DND-41 (cell line): ENCODE data around the gene CTIF.
"Not testable (repeated sequence)": the region's sequence is repeated elsewhere in the genome, so short reads cannot be mapped to it uniquely, and the experiment has no call there.

Experiments
- EZH2 ChIP-seq: IDR thresholded peaks from 3 replicates; pipeline ENCODE4 v1.6.1; 2012; ENCODE audit warnings: borderline replicate concordance, low read depth, mild to moderate bottlenecking, moderate library complexity, low read length, inconsistent platforms; ENCODE audit not compliant: severe bottlenecking
- TF ChIP-seq, protein P1 (sequence below): IDR thresholded peaks from 2 replicates; pipeline ENCODE4 v1.5.1; 2012; ENCODE audit warnings: borderline replicate concordance, low read length, moderate library complexity, mild to moderate bottlenecking; ENCODE audit not compliant: poor library complexity, severe bottlenecking; ENCODE audit errors: extremely low read depth

DNA sequence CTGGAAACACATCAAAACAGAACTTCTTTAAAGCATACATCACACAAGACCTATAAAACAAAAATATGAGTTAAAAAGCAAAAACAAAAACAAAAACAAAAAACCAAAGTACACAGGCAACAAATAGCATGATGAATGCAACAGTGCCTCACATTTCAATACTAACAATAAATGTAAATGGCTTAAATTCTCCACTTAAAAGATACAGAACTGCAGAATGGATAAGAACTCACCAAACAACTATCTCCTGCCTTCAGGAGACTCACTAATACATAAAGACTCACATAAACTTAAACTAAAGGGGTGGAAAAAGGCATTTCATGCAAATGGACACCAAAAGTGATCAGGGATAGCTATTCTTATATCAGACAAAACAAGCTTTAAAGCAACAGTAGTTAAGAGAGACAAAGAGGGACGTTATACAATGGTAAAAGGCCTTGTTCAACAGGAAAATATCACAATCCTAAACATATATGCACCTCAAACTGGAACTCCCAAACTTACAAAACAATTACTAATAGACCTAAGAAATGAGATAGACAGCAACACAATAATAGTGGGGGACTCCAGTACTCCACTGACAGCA, 31.8 kb upstream of the CTIF start:
- TF ChIP-seq EZH2 = not testable (repeated sequence)
- TF ChIP-seq, protein P1, sequence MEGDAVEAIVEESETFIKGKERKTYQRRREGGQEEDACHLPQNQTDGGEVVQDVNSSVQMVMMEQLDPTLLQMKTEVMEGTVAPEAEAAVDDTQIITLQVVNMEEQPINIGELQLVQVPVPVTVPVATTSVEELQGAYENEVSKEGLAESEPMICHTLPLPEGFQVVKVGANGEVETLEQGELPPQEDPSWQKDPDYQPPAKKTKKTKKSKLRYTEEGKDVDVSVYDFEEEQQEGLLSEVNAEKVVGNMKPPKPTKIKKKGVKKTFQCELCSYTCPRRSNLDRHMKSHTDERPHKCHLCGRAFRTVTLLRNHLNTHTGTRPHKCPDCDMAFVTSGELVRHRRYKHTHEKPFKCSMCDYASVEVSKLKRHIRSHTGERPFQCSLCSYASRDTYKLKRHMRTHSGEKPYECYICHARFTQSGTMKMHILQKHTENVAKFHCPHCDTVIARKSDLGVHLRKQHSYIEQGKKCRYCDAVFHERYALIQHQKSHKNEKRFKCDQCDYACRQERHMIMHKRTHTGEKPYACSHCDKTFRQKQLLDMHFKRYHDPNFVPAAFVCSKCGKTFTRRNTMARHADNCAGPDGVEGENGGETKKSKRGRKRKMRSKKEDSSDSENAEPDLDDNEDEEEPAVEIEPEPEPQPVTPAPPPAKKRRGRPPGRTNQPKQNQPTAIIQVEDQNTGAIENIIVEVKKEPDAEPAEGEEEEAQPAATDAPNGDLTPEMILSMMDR = not testable (repeated sequence)
